GM19043 (cell line): ENCODE data around the gene RNF113A.
A peak's percentile ranks its signal among the peaks of the same experiment; 100 is the strongest.
"Not testable (repeated sequence)": the region's sequence is repeated elsewhere in the genome, so short reads cannot be mapped to it uniquely, and the experiment has no call there.

Source experiments
- ATAC-seq: cut with Tn5 transposase; IDR thresholded peaks from one replicate; pipeline ENCODE4 v1.9.1; 2021; ENCODE audit warnings: low read depth; ENCODE audit not compliant: unreplicated experiment

Gene RNF113A

DNA sequence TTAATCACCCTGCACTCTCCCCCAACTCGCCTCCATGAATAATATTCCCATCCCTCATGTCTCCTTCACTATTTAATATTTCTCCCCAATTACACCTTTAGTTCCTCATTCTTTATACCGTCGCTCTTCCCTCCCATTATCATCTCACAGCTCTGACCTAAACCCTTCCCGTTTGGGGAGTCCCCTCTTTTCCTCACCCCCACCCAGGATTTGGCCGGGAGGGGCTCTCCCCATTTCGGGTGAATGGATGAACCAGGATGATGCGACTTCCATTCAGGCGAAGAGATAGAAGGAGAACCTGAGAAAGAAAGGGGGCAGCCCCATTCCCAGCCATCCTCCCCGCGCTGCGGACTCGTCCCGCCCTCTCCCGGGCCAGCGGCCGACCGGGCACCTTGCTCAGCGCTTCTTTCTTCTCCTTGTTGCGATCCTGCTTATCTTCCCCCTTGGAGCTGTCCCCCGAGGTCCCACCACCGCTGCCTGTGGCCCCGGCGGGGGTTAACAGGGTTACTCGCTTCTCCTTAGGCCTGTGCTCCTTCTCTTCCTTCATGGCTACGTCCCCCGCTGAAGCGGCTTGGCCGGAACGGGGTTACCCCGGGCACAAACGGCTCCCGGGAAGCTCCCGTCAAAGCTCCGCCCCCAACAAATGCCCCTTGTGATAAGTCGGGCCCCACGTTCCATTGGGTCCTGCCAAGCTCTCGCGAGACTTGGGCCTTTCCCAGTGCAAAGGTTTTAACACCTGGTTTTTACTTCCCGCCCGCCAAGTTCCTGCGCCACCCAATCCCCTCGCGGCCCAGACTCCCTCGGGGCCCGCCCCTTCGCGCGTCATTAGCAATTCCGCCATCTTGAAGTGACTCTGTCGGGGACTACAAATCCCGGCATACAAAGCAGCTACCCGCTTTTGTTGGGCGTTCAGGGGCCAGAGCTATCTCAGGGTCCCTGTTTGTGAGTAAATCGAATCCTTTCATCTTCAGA, 18.9 kb downstream of the RNF113A start, which contains the start of gene UPF3B:
UPF3B (minus strand) TSS at position 582 of the 972 bp plus-strand sequence; CDS start at position 547, 35 bp downstream.
- ATAC-seq = peak; percentile 96

DNA sequence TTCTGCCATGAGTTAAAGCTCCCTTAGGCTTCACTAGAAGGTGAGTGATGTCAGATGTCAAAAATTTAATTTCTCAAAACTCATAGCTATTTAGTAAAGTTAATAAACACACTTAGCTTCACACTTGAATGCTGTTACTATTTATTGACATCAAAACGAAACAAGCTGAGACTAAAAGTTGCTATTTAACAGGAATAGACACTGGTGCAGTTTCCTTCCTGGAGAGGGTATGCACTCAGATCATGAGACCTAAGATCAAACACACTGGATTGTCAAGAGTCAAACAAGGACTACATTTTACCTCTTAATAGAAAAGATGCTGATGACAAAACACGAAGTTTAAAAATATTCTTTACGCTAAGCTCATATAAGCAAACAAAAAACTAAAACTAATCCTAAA, 37.6 kb downstream of the RNF113A start:
- ATAC-seq = no peak

DNA sequence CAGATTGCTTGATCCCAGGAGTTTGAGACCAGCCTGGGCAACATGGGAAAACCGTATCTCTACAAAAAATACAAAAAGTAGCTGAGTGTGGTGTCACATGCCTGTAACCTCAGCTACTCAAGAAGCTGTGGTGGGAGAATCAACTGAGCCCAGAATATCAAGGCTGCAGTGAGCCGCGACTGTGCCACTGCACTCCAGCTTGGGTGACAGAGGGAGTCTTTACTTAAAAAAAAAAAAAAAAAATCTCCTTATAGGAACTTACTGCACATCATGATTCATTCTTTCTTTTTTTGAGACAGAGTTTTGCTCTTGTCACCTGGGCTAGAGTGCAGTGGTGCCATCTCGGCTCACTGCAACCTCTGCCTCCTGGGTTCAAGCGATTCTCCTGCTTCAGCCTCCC, 43.1 kb downstream of the RNF113A start:
- no peak for ATAC-seq

DNA sequence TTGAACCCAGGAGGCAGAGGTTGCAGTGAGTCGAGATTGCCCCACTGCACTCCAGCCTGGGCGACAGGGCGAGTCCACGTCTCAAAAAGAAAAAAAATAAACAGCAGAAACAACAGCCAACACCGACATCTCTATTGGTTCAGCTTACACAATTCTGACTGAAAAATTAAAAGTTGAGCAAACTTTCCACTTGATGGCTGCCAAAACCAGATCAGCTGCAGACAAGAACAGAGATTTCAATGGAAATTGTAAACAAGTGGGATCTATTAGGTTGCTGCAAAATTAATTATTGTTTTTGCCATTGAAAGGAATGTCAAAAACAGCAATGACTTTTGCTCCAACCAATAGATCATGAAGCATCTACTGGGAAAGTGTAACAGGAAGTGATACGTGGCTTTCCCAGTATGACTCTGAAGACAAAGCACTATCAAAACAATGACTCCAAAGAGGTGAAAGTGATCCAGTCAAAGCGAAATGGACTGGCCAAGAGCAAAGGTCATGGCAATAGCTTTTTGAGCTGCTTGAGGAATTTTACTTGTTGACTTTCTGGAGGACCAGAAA, 45.1 kb downstream of the RNF113A start:
- ATAC-seq = no peak

DNA sequence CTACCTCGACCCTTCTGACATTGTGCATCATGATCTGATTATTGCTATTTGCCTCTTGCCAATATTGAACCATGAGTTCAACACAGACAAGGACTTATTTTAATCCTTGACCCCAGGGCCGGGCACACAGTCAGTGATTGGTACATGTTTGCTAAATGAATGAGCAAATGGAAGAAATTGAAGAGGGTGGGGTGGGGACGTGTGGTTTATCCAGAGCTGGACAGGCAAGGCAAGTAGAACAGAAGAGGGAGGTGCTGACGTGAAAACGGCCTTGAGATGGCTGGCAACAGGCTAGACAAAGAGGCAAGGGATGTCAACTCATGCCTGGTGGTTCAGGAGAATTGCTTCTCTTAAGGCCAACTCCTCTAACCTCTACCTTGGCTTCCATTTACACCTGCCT, 47.3 kb downstream of the RNF113A start:
- ATAC-seq = not testable (repeated sequence)

DNA sequence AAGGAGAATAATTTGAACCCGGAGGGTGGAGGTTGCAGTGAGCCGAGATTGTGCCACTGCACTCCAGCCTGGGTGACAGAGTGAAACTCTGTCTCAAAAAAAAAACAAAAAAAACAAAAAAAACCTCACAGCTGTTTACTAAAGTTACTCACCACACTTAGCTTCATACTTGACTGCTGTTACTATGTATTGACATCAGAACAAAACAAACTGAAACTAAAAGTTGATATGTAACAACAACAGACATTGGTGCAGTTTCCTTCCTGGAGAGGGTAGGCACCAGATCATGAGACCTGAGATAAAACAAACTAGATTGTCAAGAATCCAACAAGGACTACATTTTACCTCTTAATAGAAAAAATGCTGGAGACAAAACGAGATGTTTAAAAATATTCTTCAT, 49.8 kb downstream of the RNF113A start:
- ATAC-seq = peak; percentile 98
